NCI-H748 treated with DMSO at 0.1 percent for 48 hours (cell line): ENCODE measurements around the gene GARIN1A.
"Not testable (repeated sequence)": the region's sequence is repeated elsewhere in the genome, so short reads cannot be mapped to it uniquely, and the experiment has no call there.

ENCODE experiments used
- DNase-seq: peaks from one replicate; lab custom pipeline; 2025; lab: John Stamatoyannopoulos, UW

Gene GARIN1A

GRCh38 chr7:128671992-128672391, at the start of gene GARIN1A:
Gene GARIN1A (plus strand): TSS chr7:128672292. CDS start chr7:128672398, 106 bp downstream.
- DNase-seq: no peak

GRCh38 chr7:128627124-128627523, 45.0 kb upstream of the GARIN1A start:
- DNase-seq: not testable (repeated sequence)

GRCh38 chr7:128633915-128634314, 38.2 kb upstream of the GARIN1A start:
- not testable (repeated sequence) for DNase-seq

GRCh38 chr7:128645206-128645605, 26.9 kb upstream of the GARIN1A start:
- DNase-seq: not testable (repeated sequence)

GRCh38 chr7:128645844-128646243, 26.2 kb upstream of the GARIN1A start:
- DNase-seq: not testable (repeated sequence)

GRCh38 chr7:128646877-128647276, 25.2 kb upstream of the GARIN1A start:
- not testable (repeated sequence) for DNase-seq

GRCh38 chr7:128651096-128651495, 21.0 kb upstream of the GARIN1A start:
- DNase-seq: not testable (repeated sequence)

- not testable (repeated sequence) for DNase-seq
Measured at GRCh38 chr7:128652606-128653005, 19.5 kb upstream of the GARIN1A start.

GRCh38 chr7:128653197-128653596, 18.9 kb upstream of the GARIN1A start:
- DNase-seq: not testable (repeated sequence)

GRCh38 chr7:128654080-128654479, 18.0 kb upstream of the GARIN1A start:
- DNase-seq: not testable (repeated sequence)

GRCh38 chr7:128654501-128654900, 17.6 kb upstream of the GARIN1A start:
- not testable (repeated sequence) for DNase-seq

GRCh38 chr7:128658428-128658827, 13.7 kb upstream of the GARIN1A start:
- not testable (repeated sequence) for DNase-seq

GRCh38 chr7:128660596-128660995, 11.5 kb upstream of the GARIN1A start:
- no peak for DNase-seq

GRCh38 chr7:128661446-128661845, 10.6 kb upstream of the GARIN1A start:
- DNase-seq: no peak

- no peak for DNase-seq
Measured at GRCh38 chr7:128662091-128662490, 10.0 kb upstream of the GARIN1A start.

- not testable (repeated sequence) for DNase-seq
Measured at GRCh38 chr7:128663223-128663622, 8.9 kb upstream of the GARIN1A start.

- no peak for DNase-seq
Measured at GRCh38 chr7:128665057-128665456, 7.0 kb upstream of the GARIN1A start.

- no peak for DNase-seq
Measured at GRCh38 chr7:128666200-128666599, 5.9 kb upstream of the GARIN1A start.

GRCh38 chr7:128672927-128673517, 930 bp downstream of the GARIN1A start:
- no peak for DNase-seq

- DNase-seq: no peak
Measured at GRCh38 chr7:128673571-128673970, 1.5 kb downstream of the GARIN1A start.

GRCh38 chr7:128676665-128677064, 4.6 kb downstream of the GARIN1A start:
- DNase-seq: no peak

GRCh38 chr7:128679920-128680319, 7.8 kb downstream of the GARIN1A start:
- DNase-seq: no peak

GRCh38 chr7:128681794-128682537, 9.9 kb downstream of the GARIN1A start:
- no peak for DNase-seq
